Ovary (tissue), 3 donors: ENCODE measurements around the gene AP1B1.

Experiments
- CTCF ChIP-seq, 3 donors: fragments of 450-650 bp in 2 of 3; fragments of 200-600 bp in 1 of 3; IDR thresholded peaks; one replicate each; pipeline versions ENCODE4 v1.5.1 to v1.8.0; 2016 to 2022; ENCODE audit warnings: antibody characterized with exemption in 3 of 3, mild to moderate bottlenecking in 1 of 3
- EP300 ChIP-seq: sonication (generic); formaldehyde crosslinking; IDR thresholded peaks from one replicate; pipeline ENCODE4 v1.6.1; 2017; ENCODE audit warnings: antibody characterized with exemption
- POLR2A ChIP-seq: fragments of 450-650 bp; IDR thresholded peaks from one replicate; pipeline ENCODE4 v1.6.1; 2017; ENCODE audit warnings: antibody characterized with exemption, mild to moderate bottlenecking, moderate library complexity
- donor health status: DM: no; HTN: no; CAD: no.

GRCh38 chr22:29348041-29348440 is 40.3 kb downstream of the AP1B1 start:
- TF ChIP-seq CTCF (IDR thresholded peaks at IDR 0.05): no peak
- TF ChIP-seq EP300: no peak
- TF ChIP-seq POLR2A: no peak
